ENCODE results near the gene JUP. TPM values are rescaled to one million over a fixed set of nuclear protein-coding genes. Genes with fewer than 3 reads are reported as not detected.

The JUP gene
- total and polyA plus RNA-seq, 9 donors = 7.0 to 153 (median 52.6) TPM

DNA sequence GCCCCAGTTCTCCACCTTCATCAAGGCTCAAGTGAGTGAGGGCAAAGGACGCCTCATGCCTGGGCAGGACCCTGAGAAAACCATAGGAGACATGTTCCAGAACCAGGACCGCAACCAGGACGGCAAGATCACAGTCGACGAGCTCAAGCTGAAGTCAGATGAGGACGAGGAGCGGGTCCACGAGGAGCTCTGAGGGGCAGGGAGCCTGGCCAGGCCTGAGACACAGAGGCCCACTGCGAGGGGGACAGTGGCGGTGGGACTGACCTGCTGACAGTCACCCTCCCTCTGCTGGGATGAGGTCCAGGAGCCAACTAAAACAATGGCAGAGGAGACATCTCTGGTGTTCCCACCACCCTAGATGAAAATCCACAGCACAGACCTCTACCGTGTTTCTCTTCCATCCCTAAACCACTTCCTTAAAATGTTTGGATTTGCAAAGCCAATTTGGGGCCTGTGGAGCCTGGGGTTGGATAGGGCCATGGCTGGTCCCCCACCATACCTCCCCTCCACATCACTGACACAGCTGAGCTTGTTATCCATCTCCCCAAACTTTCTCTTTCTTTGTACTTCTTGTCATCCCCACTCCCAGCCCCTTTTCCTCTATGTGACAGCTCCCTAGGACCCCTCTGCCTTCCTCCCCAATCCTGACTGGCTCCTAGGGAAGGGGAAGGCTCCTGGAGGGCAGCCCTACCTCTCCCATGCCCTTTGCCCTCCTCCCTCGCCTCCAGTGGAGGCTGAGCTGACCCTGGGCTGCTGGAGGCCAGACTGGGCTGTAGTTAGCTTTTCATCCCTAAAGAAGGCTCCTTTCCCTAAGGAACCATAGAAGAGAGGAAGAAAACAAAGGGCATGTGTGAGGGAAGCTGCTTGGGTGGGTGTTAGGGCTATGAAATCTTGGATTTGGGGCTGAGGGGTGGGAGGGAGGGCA lies 36.0 kb upstream of the JUP start:
- no peaks in the 10 kb centered on the region for H3K4me1 ChIP-seq (ENCODE audit: insufficient read depth)
- H3K9me3 ChIP-seq = no peaks in the 10 kb centered on the region
- intact Hi-C loops (cut with DNase I) = no loop called here
- TF ChIP-seq, protein P1, sequence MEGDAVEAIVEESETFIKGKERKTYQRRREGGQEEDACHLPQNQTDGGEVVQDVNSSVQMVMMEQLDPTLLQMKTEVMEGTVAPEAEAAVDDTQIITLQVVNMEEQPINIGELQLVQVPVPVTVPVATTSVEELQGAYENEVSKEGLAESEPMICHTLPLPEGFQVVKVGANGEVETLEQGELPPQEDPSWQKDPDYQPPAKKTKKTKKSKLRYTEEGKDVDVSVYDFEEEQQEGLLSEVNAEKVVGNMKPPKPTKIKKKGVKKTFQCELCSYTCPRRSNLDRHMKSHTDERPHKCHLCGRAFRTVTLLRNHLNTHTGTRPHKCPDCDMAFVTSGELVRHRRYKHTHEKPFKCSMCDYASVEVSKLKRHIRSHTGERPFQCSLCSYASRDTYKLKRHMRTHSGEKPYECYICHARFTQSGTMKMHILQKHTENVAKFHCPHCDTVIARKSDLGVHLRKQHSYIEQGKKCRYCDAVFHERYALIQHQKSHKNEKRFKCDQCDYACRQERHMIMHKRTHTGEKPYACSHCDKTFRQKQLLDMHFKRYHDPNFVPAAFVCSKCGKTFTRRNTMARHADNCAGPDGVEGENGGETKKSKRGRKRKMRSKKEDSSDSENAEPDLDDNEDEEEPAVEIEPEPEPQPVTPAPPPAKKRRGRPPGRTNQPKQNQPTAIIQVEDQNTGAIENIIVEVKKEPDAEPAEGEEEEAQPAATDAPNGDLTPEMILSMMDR (IDR thresholded peaks at IDR 0.05) = no peak
- TF ChIP-seq POLR2A (IDR thresholded peaks at IDR 0.05) = no peak
- no peak for TF ChIP-seq EP300 (IDR thresholded peaks at IDR 0.05)
- H3K36me3 ChIP-seq = no peaks in the 10 kb centered on the region
- no peak overlapping the region for H3K4me3 ChIP-seq
- 66 to 78% (median 66%) methylated on average over 12 of the region's 12 CpGs for WGBS, 3 donors
- no peaks in the 10 kb centered on the region for H3K27me3 ChIP-seq
- no peak for DNase-seq
- no peak overlapping the region for H3K27ac ChIP-seq

- H3K9me3 ChIP-seq = no peaks in the 10 kb centered on the region
- H3K36me3 ChIP-seq = no peaks in the 10 kb centered on the region
- H3K27me3 ChIP-seq = no peaks in the 10 kb centered on the region
- TF ChIP-seq, protein P1 (IDR thresholded peaks at IDR 0.05) = no peak
- TF ChIP-seq EP300 (IDR thresholded peaks at IDR 0.05) = no peak
- no peak for TF ChIP-seq POLR2A (IDR thresholded peaks at IDR 0.05)
- intact Hi-C loops (cut with DNase I) = no loop called here
- H3K4me3 ChIP-seq = no peak overlapping the region
- H3K4me1 ChIP-seq (ENCODE audit: insufficient read depth) = no peaks in the 10 kb centered on the region
- DNase-seq = no peak
- H3K27ac ChIP-seq = no peak overlapping the region
- 81 to 84% (median 82%) methylated on average over 14 of the region's 14 CpGs for WGBS, 3 donors
These were observed 35.3 kb upstream of the JUP start for GRCh38 chr17:41821776-41822175.

DNA sequence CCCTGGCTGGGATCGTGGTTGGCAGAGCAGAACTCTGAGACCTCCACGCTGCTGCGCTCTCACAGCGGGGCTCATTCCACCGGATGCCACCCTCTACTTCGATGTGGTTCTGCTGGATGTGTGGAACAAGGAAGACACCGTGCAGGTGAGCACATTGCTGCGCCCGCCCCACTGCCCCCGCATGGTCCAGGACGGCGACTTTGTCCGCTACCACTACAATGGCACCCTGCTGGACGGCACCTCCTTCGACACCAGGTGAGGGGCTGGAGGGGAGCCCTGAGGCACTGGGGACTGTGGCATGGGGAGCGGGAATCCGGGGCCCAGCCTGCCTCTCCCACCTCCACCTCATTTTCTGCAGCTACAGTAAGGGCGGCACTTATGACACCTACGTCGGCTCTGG lies 31.5 kb upstream of the JUP start:
- Histone ChIP-seq H3K4me1 (ENCODE audit: insufficient read depth) (no peaks in the 10 kb centered on the region), H3K27me3 (no peaks in the 10 kb centered on the region), H3K36me3 (no peaks in the 10 kb centered on the region), H3K4me3 (no peak overlapping the region), H3K27ac (no peak overlapping the region), H3K9me3 (no peaks in the 10 kb centered on the region)
- TF ChIP-seq EP300 (IDR thresholded peaks at IDR 0.05) = no peak
- TF ChIP-seq, protein P1 (IDR thresholded peaks at IDR 0.05) = no peak
- TF ChIP-seq POLR2A (IDR thresholded peaks at IDR 0.05) = no peak
- 94 to 95% (median 95%) methylated on average over 20 of the region's 20 CpGs for WGBS, 3 donors
- intact Hi-C loops (cut with DNase I) = no loop called here
- DNase-seq = no peak

- Histone ChIP-seq H3K36me3 (no peaks in the 10 kb centered on the region), H3K27ac (no peak overlapping the region), H3K9me3 (no peaks in the 10 kb centered on the region), H3K4me3 (no peak overlapping the region), H3K27me3 (no peaks in the 10 kb centered on the region), H3K4me1 (ENCODE audit: insufficient read depth) (no peaks in the 10 kb centered on the region)
- 90 to 94% (median 92%) methylated on average over 23 of the region's 23 CpGs for WGBS, 3 donors
- TF ChIP-seq, protein P1 (IDR thresholded peaks at IDR 0.05) = no peak
- TF ChIP-seq EP300 (IDR thresholded peaks at IDR 0.05) = no peak
- no peak for TF ChIP-seq POLR2A (IDR thresholded peaks at IDR 0.05)
- no peak for DNase-seq
- intact Hi-C loops (cut with DNase I) = no loop called here
These were observed 30.3 kb upstream of the JUP start for GRCh38 chr17:41816637-41817320.
